Activated B cell treated with CpG ODN at 0.5 μM for 24 hours (primary cell): ENCODE measurements around the gene BCR. TPM values are rescaled to one million over a fixed set of nuclear protein-coding genes. Genes with fewer than 3 reads are reported as not detected.

Experiments used
- ATAC-seq: fragments of 200-7000 bp; cut with Tn5 transposase; one replicate; pipeline ENCODE4 v1.10.0; 2021; ENCODE audit warnings: low read depth, mild to moderate bottlenecking, moderate library complexity
- CTCF ChIA-PET: fragments of 350-600 bp; sonication (Branson Sonifier 250); formaldehyde crosslinking; loops from one replicate; lab custom pipeline; 2021; ENCODE audit warnings: antibody characterized with exemption; lab: Charles Lee
- POLR2A ChIA-PET: fragments of 350-600 bp; sonication (Branson Sonifier 250); formaldehyde crosslinking; loops from one replicate; lab custom pipeline; 2021; ENCODE audit warnings: antibody characterized with exemption; lab: Charles Lee
- DNase-seq: peaks from one replicate; pipeline ENCODE4 v3.0.0; 2022
- H3K27ac Mint-ChIP-seq: one replicate; pipeline ENCODE4 v1.8.0; 2020; ENCODE audit warnings: mixed read lengths
- H3K27me3 Mint-ChIP-seq: one replicate; pipeline ENCODE4 v1.8.0; 2021; ENCODE audit warnings: mixed read lengths
- H3K36me3 Mint-ChIP-seq: one replicate; pipeline ENCODE4 v1.8.0; 2021; ENCODE audit warnings: low read depth, mixed read lengths
- H3K4me1 Mint-ChIP-seq: one replicate; pipeline ENCODE4 v1.8.0; 2021; ENCODE audit warnings: mixed read lengths
- H3K4me3 Mint-ChIP-seq: one replicate; pipeline ENCODE4 v1.8.0; 2020; ENCODE audit warnings: mild to moderate bottlenecking, mixed read lengths
- H3K9me3 Mint-ChIP-seq: one replicate; pipeline ENCODE4 v1.8.0; 2020; ENCODE audit warnings: mixed read lengths
- CTCF ChIP-seq: fragments of 200-600 bp; IDR thresholded peaks from one replicate; pipeline ENCODE4 v1.8.0; 2022; ENCODE audit warnings: antibody characterized with exemption, mild to moderate bottlenecking
- intact Hi-C: fragments of 100-400 bp; cut with micrococcal nuclease; formaldehyde crosslinking; loops from one replicate; pipeline ENCODE4 v1.15.1; 2024
- total RNA-seq: library from RNA; stranded (reverse); gene quantifications from 2 replicates; pipeline ENCODE4 v1.2.3, GENCODE V29; 2022

BCR gene
- total RNA-seq, 1 donor from 2014 or later = 20.9 TPM

GRCh38 chr22:23223569-23224317 is 43.4 kb downstream of the BCR start:
- DNase-seq = no peak
- H3K36me3 Mint-ChIP-seq = peaks cover 7% of the 10 kb centered on the region
- ChIA-PET CTCF (no interaction called here), POLR2A (no interaction called here)
- H3K27me3 Mint-ChIP-seq = no peaks in the 10 kb centered on the region
- peaks cover 46% of the 10 kb centered on the region for H3K4me1 Mint-ChIP-seq
- intact Hi-C loops = no loop called here
- no peak overlapping the region for H3K27ac Mint-ChIP-seq
- H3K9me3 Mint-ChIP-seq = peaks cover 11% of the 10 kb centered on the region
- ATAC-seq = no peak
- no peak overlapping the region for H3K4me3 Mint-ChIP-seq
- no peak for TF ChIP-seq CTCF

GRCh38 chr22:23224846-23225245 is 44.5 kb downstream of the BCR start:
- ATAC-seq = no peak
- ChIA-PET POLR2A (no interaction called here), CTCF (no interaction called here)
- no peak overlapping the region for H3K27ac Mint-ChIP-seq
- intact Hi-C loops = no loop called here
- TF ChIP-seq CTCF = no peak
- no peak for DNase-seq
- H3K9me3 Mint-ChIP-seq = peaks cover 18% of the 10 kb centered on the region
- H3K27me3 Mint-ChIP-seq = no peaks in the 10 kb centered on the region
- no peak overlapping the region for H3K4me3 Mint-ChIP-seq
- H3K36me3 Mint-ChIP-seq = peaks cover 17% of the 10 kb centered on the region
- peaks cover 35% of the 10 kb centered on the region for H3K4me1 Mint-ChIP-seq

- peaks cover 17% of the 10 kb centered on the region for H3K36me3 Mint-ChIP-seq
- POLR2A ChIA-PET = no interaction called here
- peaks cover 21% of the 10 kb centered on the region for H3K9me3 Mint-ChIP-seq
- DNase-seq (no peak), ATAC-seq (no peak)
- TF ChIP-seq CTCF = no peak
- CTCF ChIA-PET = no interaction called here
- H3K27me3 Mint-ChIP-seq = no peaks in the 10 kb centered on the region
- no peak overlapping the region for H3K4me3 Mint-ChIP-seq
- peaks cover 30% of the 10 kb centered on the region for H3K4me1 Mint-ChIP-seq
- no peak overlapping the region for H3K27ac Mint-ChIP-seq
- intact Hi-C loops = no loop called here
Measured at GRCh38 chr22:23225337-23225723, 45.0 kb downstream of the BCR start.

- ChIA-PET POLR2A (no interaction called here), CTCF (interaction anchor here (0.6 kb wide), 1 partner anchor 19 kb away, joined by 4 read pairs; no protein-coding TSS in a partner anchor)
- Mint-ChIP-seq H3K9me3 (peaks cover 21% of the 10 kb centered on the region), H3K27ac (no peak overlapping the region), H3K36me3 (peaks cover 17% of the 10 kb centered on the region), H3K27me3 (no peaks in the 10 kb centered on the region), H3K4me3 (no peak overlapping the region), H3K4me1 (peaks cover 24% of the 10 kb centered on the region)
- intact Hi-C loops = no loop called here
- no peak for TF ChIP-seq CTCF
- no peak for DNase-seq
- ATAC-seq = no peak
Measured at GRCh38 chr22:23225724-23226496, 45.6 kb downstream of the BCR start.

GRCh38 chr22:23226497-23226850 is 46.2 kb downstream of the BCR start:
- intact Hi-C loops = no loop called here
- POLR2A ChIA-PET = no interaction called here

More at GRCh38 chr22:23226497-23226850, 46.2 kb downstream of the BCR start:
- CTCF ChIA-PET = interaction anchor here (0.6 to 1.1 kb wide), 2 partner anchors 20 to 56 kb away, joined by 4 read pairs; no protein-coding TSS in a partner anchor
- no peak for TF ChIP-seq CTCF
- H3K4me1 Mint-ChIP-seq = peaks cover 19% of the 10 kb centered on the region
- no peak for DNase-seq
- H3K9me3 Mint-ChIP-seq = peaks cover 21% of the 10 kb centered on the region
- H3K4me3 Mint-ChIP-seq = no peak overlapping the region
- no peak overlapping the region for H3K27ac Mint-ChIP-seq
- peaks cover 17% of the 10 kb centered on the region for H3K36me3 Mint-ChIP-seq
- no peak for ATAC-seq
- no peaks in the 10 kb centered on the region for H3K27me3 Mint-ChIP-seq
